ENCODE measurements around the gene KLRC3. TPM values are rescaled to one million over a fixed set of nuclear protein-coding genes. Genes with fewer than 3 reads are reported as not detected.
A peak's percentile ranks its signal among the peaks of the same experiment; 100 is the strongest.
"Not testable (repeated sequence)": the region's sequence is repeated elsewhere in the genome, so short reads cannot be mapped to it uniquely, and the experiment has no call there.

Gene KLRC3
- total and polyA plus RNA-seq, 2 of the 13 experiments (the other 11 are each of a cell fraction or from before 2014, with no cell fraction given), result not detected

DNA sequence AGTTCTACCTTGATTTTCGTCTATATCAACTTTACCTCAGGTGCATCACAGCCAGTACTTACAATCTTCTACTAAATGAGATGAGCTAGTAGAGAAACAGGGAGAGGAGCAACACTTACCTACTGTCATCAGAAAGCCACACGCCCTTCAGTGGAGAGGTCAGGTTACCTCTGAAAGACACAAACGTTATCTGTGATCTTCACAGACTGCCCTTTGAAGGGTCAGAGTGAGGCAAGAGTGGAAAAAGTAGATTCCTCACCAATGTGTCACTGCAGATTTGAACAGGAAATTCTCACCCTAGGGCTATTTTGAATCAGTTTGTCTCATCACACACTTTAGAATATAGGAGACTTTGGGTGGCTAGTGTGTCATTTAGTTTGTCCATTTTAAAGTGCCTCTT, 1.8 kb upstream of the KLRC3 start (continued):
- TF ChIP-seq ARID5B (CRISPR knock-in tag; IDR thresholded peaks at IDR 0.05) (peak; percentile 58), FOSL2 (CRISPR knock-in tag; IDR thresholded peaks at IDR 0.05) (peak; percentile 84), FOXA3 (CRISPR knock-in tag; IDR thresholded peaks at IDR 0.05) (0 out of 2 replicates have a peak, but pooled peaks have one; percentile 27), NCOA2 (CRISPR knock-in tag; IDR thresholded peaks at IDR 0.05) (0 out of 2 replicates have a peak, but pooled peaks have one; percentile 15), SAP130 (CRISPR knock-in tag; IDR thresholded peaks at IDR 0.05; ENCODE audit: low read depth) (peak; percentile 38; the same call in 1 of the 2 replicates), NR2F1 (CRISPR knock-in tag; IDR thresholded peaks at IDR 0.05) (peak in 1 of 2 experiments; percentile 46; a peak in 1 of 4 replicates), NR2F6 (CRISPR knock-in tag; IDR thresholded peaks at IDR 0.05) (peak; percentile 72), SIX1 (CRISPR knock-in tag; IDR thresholded peaks at IDR 0.05; ENCODE audit: borderline replicate concordance) (peak; percentile 43; the same call in 1 of the 2 replicates)
- TF ChIP-seq NR2F6 (IDR thresholded peaks at IDR 0.05), result not testable (repeated sequence)

DNA sequence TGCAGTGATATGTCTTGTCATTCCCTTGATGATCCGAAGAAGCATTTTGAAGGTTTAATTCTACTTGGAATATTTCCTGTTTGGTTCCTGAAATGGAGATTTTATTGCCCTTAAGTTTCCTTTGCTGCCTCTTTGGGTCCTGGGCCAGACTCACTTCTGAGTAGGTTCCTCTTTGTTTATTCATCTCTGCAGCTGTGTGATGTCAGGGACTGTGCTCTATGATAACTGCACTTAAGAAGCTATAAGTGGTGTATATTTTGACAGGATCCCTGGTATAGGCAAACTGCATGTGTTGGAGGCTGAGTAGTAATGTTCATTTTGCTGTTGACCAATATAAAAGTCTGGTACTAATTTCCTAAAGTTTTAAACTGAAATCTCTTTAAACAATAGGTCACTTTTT, 11.0 kb downstream of the KLRC3 start, which contains the start of gene KLRC4:
Gene KLRC4 (minus strand): TSS at position 366 of the 400 bp plus-strand sequence. CDS start 182 bp downstream, at position 184.
- Histone ChIP-seq H3K79me2 (ENCODE audit: insufficient read depth, low read length) (no peaks in the 10 kb centered on the region), H3K27ac (ENCODE audit: extremely low read length, insufficient read depth, low read length) (no peak within 1 kb of the TSS), H3K36me3 (replicated peaks in 1 of 2; ENCODE audit: control insufficient read depth in 1 of 2, insufficient read depth in 2 of 2, low read length in 2 of 2) (no peaks in the 10 kb centered on the region), H3K9me3 (ENCODE audit: low read length) (no peaks in the 10 kb centered on the region), H2AFZ (ENCODE audit: low read length) (no peak within 1 kb of the TSS), H3K27me3 (ENCODE audit: control insufficient read depth in 1 of 2, insufficient read depth in 2 of 2, low read length in 2 of 2) (no peaks in the 10 kb centered on the region), H4K20me1 (ENCODE audit: insufficient read depth, low read length) (no peaks in the 10 kb centered on the region), H3K4me2 (ENCODE audit: low read depth, low read length) (no peak within 1 kb of the TSS), H3K4me1 (ENCODE audit: insufficient read depth, low read length) (no peaks in the 10 kb centered on the region), H3K4me3 (replicated peaks in 1 of 3; ENCODE audit: insufficient read depth in 1 of 3, low read depth in 2 of 3, low read length in 3 of 3) (no peak within 1 kb of the TSS), H3K9ac (ENCODE audit: insufficient read depth, low read depth, low read length) (no peak within 1 kb of the TSS)
- DNase-seq (ENCODE audit: low spot score), result no peak
- ChIA-PET CTCF (ENCODE audit: low intra/inter-chr PET ratio, low total read pairs) (no interaction called here), POLR2A (no interaction called here)
- ATAC-seq, result no peak
- no peak for FAIRE-seq
- in situ Hi-C loops (cut with HindIII; ENCODE audit: extremely low pct_ligation_motif_present, low pct_unique_long_range_greater_than_20kb) (no loop called here), intact Hi-C loops (cut with micrococcal nuclease; ENCODE audit: unreplicated experiment) (no loop called here)
- WGBS (ENCODE audit: low lambda C conversion rate), result 0% methylated on average over 1 of the region's 1 CpG
- BruUV-seq (replicated peaks), result no TSS peak
- TF ChIP-seq, protein P1, sequence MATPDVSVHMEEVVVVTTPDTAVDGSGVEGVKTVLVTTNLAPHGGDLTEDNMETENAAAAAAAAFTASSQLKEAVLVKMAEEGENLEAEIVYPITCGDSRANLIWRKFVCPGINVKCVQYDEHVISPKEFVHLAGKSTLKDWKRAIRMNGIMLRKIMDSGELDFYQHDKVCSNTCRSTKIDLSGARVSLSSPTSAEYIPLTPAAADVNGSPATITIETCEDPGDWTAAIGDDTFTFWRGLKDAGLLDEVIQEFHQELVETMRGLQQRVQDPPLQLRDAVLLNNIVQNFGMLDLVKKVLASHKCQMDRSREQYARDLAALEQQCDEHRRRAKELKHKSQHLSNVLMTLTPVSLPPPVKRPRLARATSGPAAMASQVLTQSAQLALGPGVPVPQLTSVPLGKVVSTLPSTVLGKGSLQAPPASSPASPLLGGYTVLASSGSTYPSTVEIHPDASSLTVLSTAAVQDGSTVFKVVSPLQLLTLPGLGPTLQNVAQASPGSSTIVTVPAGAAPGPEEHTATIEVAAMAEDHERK (CRISPR knock-in tag; IDR thresholded peaks at IDR 0.05; ENCODE audit: low read depth), result no peak
- TF ChIP-seq PTBP1 (IDR thresholded peaks at IDR 0.05; ENCODE audit: low read depth, low read length, poor library complexity, severe bottlenecking) (no peak), ZBTB39 (CRISPR knock-in tag; IDR thresholded peaks at IDR 0.05) (no peak), KDM5B (CRISPR knock-in tag; IDR thresholded peaks at IDR 0.05; ENCODE audit: borderline replicate concordance) (no peak), FOXJ3 (CRISPR knock-in tag; IDR thresholded peaks at IDR 0.05; ENCODE audit: borderline replicate concordance) (no peak), ZC3H13 (CRISPR knock-in tag; IDR thresholded peaks at IDR 0.05) (no peak), SRF (IDR thresholded peaks at IDR 0.05; ENCODE audit: low read depth, low read length) (no peak)
- TF ChIP-seq, protein P2, sequence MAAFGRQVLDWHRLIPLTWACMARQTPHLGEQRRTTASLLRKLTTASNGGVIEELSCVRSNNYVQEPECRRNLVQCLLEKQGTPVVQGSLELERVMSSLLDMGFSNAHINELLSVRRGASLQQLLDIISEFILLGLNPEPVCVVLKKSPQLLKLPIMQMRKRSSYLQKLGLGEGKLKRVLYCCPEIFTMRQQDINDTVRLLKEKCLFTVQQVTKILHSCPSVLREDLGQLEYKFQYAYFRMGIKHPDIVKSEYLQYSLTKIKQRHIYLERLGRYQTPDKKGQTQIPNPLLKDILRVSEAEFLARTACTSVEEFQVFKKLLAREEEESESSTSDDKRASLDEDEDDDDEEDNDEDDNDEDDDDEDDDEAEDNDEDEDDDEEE (CRISPR knock-in tag; IDR thresholded peaks at IDR 0.05), result no peak

Data from HepG2 (cell line).